Measurements from ENCODE around the gene ZC2HC1B. TPM values are rescaled to one million over a fixed set of nuclear protein-coding genes. Genes with fewer than 3 reads are reported as not detected.

Gene ZC2HC1B
- total RNA-seq, 1 donor from 2014 or later: not detected

DNA sequence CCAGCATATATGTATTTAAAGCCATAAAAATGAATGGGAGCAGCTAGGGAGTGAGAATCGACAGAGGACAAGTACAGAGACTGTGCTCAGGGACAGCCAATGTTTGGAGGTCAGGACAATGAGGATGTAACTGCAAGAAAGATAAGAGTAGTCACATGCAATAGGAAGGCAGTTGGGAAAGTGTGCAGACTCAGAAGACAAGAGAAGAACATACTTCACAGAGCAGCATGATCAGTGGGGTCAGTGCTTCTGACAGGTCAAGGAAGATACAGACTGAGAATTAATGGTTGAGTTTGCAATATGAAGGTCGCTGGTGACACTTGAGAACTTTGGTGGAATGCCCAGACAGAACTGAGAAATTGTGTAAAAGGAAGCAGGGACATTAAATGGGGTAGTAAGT lies 118.7 kb downstream of the ZC2HC1B start:
- no peaks in the 10 kb centered on the region for H3K9me3 Mint-ChIP-seq (ENCODE audit: unreplicated experiment)
- no peaks in the 10 kb centered on the region for H3K27me3 ChIP-seq (ENCODE audit: insufficient read depth, low read length)
- DNase-seq (ENCODE audit: low read depth) (no peak), FAIRE-seq (peak; percentile 78)
- H3K4me2 ChIP-seq (ENCODE audit: low read length): no peak overlapping the region
- TF ChIP-seq CTCF (IDR thresholded peaks at IDR 0.05; ENCODE audit: insufficient read depth, low read depth, low read length) (no peak), EZH2 (IDR thresholded peaks at IDR 0.05; ENCODE audit: insufficient read depth, low read length) (no peak)
- no peaks in the 10 kb centered on the region for H3K27me3 Mint-ChIP-seq (ENCODE audit: low read depth, unreplicated experiment)
- H3K4me1 ChIP-seq (ENCODE audit: insufficient read depth, low read length): no peaks in the 10 kb centered on the region
- no peak overlapping the region for H3K27ac Mint-ChIP-seq (ENCODE audit: unreplicated experiment)
- H3K9ac ChIP-seq (ENCODE audit: low read length): no peak overlapping the region
- H3K4me1 Mint-ChIP-seq (ENCODE audit: low read depth, unreplicated experiment): no peaks in the 10 kb centered on the region
- H4K20me1 ChIP-seq (ENCODE audit: insufficient read depth, low read length): peaks cover 9% of the 10 kb centered on the region
- H2AFZ ChIP-seq (ENCODE audit: low read depth, low read length): no peak overlapping the region
- no peak overlapping the region for H3K27ac ChIP-seq (ENCODE audit: low read depth, low read length)
- H3K4me3 ChIP-seq (ENCODE audit: insufficient read depth, low read depth, low read length): no peak overlapping the region
- H3K4me3 Mint-ChIP-seq (ENCODE audit: unreplicated experiment): no peak overlapping the region
- H3K79me2 ChIP-seq (ENCODE audit: insufficient read depth, low read length): no peaks in the 10 kb centered on the region
- no peaks in the 10 kb centered on the region for H3K36me3 ChIP-seq (ENCODE audit: insufficient read depth, low read length)
- H3K9me3 ChIP-seq (ENCODE audit: insufficient read depth, low read depth, low read length): no peaks in the 10 kb centered on the region
- no peaks in the 10 kb centered on the region for H3K36me3 Mint-ChIP-seq (ENCODE audit: low read depth, unreplicated experiment)

GRCh38 chr6:143984666-143985065 lies 120.4 kb downstream of the ZC2HC1B start:
- FAIRE-seq (no peak), DNase-seq (ENCODE audit: low read depth) (no peak)
- Histone ChIP-seq H3K27ac (ENCODE audit: low read depth, low read length) (no peak overlapping the region), H3K9ac (ENCODE audit: low read length) (no peak overlapping the region), H3K36me3 (ENCODE audit: insufficient read depth, low read length) (no peaks in the 10 kb centered on the region), H3K9me3 (ENCODE audit: insufficient read depth, low read depth, low read length) (no peaks in the 10 kb centered on the region), H2AFZ (ENCODE audit: low read depth, low read length) (no peak overlapping the region), H3K4me1 (ENCODE audit: insufficient read depth, low read length) (no peaks in the 10 kb centered on the region), H3K4me3 (ENCODE audit: insufficient read depth, low read depth, low read length) (no peak overlapping the region), H3K79me2 (ENCODE audit: insufficient read depth, low read length) (no peaks in the 10 kb centered on the region), H4K20me1 (ENCODE audit: insufficient read depth, low read length) (peaks cover 9% of the 10 kb centered on the region), H3K4me2 (ENCODE audit: low read length) (no peak overlapping the region), H3K27me3 (ENCODE audit: insufficient read depth, low read length) (no peaks in the 10 kb centered on the region)
- H3K4me1 Mint-ChIP-seq (ENCODE audit: low read depth, unreplicated experiment): no peaks in the 10 kb centered on the region
- no peak overlapping the region for H3K4me3 Mint-ChIP-seq (ENCODE audit: unreplicated experiment)
- TF ChIP-seq CTCF (IDR thresholded peaks at IDR 0.05; ENCODE audit: insufficient read depth, low read depth, low read length) (no peak), EZH2 (IDR thresholded peaks at IDR 0.05; ENCODE audit: insufficient read depth, low read length) (no peak)
- H3K9me3 Mint-ChIP-seq (ENCODE audit: unreplicated experiment): peaks cover 3% of the 10 kb centered on the region
- no peaks in the 10 kb centered on the region for H3K36me3 Mint-ChIP-seq (ENCODE audit: low read depth, unreplicated experiment)
- peaks cover 3% of the 10 kb centered on the region for H3K27me3 Mint-ChIP-seq (ENCODE audit: low read depth, unreplicated experiment)
- H3K27ac Mint-ChIP-seq (ENCODE audit: unreplicated experiment): no peak overlapping the region

DNA sequence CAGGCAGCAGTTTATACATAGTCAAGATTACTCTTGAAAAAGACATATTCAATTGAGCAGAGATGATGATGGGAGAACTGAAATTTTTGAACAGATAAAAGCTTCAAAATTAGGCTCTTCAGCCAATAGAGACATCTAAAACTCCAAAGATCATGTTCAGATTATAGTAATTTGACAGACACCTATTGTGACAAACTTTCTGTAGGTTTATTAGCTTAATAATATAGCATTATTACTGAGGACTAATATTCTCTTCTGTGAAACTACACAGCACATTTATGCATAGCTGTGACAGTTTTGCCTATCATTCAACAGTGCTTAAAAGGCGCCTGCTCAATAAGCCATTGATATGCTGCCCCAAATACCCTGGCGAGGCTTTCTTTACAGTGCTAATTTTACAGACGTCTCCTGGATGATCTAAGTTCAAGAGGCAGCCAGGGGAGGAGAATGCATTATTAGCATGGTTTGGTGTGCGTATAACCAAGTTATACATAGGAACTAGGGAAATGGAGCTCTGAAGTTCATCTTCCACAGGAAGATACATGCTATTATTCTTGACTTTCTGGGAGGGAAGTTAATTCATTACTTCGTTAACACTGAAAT lies 122.3 kb downstream of the ZC2HC1B start:
- Histone ChIP-seq H3K4me1 (ENCODE audit: insufficient read depth, low read length) (no peaks in the 10 kb centered on the region), H4K20me1 (ENCODE audit: insufficient read depth, low read length) (peaks cover 9% of the 10 kb centered on the region), H2AFZ (ENCODE audit: low read depth, low read length) (no peak overlapping the region), H3K4me3 (ENCODE audit: insufficient read depth, low read depth, low read length) (no peak overlapping the region), H3K36me3 (ENCODE audit: insufficient read depth, low read length) (no peaks in the 10 kb centered on the region), H3K27ac (ENCODE audit: low read depth, low read length) (no peak overlapping the region), H3K9ac (ENCODE audit: low read length) (no peak overlapping the region), H3K9me3 (ENCODE audit: insufficient read depth, low read depth, low read length) (no peaks in the 10 kb centered on the region), H3K27me3 (ENCODE audit: insufficient read depth, low read length) (no peaks in the 10 kb centered on the region), H3K4me2 (ENCODE audit: low read length) (no peak overlapping the region), H3K79me2 (ENCODE audit: insufficient read depth, low read length) (no peaks in the 10 kb centered on the region)
- no peak for FAIRE-seq
- TF ChIP-seq EZH2 (IDR thresholded peaks at IDR 0.05; ENCODE audit: insufficient read depth, low read length): no peak
- TF ChIP-seq CTCF (IDR thresholded peaks at IDR 0.05; ENCODE audit: insufficient read depth, low read depth, low read length): no peak
- no peak overlapping the region for H3K4me3 Mint-ChIP-seq (ENCODE audit: unreplicated experiment)
- peaks cover 3% of the 10 kb centered on the region for H3K27me3 Mint-ChIP-seq (ENCODE audit: low read depth, unreplicated experiment)
- DNase-seq (ENCODE audit: low read depth): no peak
- no peak overlapping the region for H3K27ac Mint-ChIP-seq (ENCODE audit: unreplicated experiment)
- no peaks in the 10 kb centered on the region for H3K36me3 Mint-ChIP-seq (ENCODE audit: low read depth, unreplicated experiment)
- H3K4me1 Mint-ChIP-seq (ENCODE audit: low read depth, unreplicated experiment): no peaks in the 10 kb centered on the region
- H3K9me3 Mint-ChIP-seq (ENCODE audit: unreplicated experiment): peaks cover 7% of the 10 kb centered on the region
